ENCODE measurements around the gene SYNPR.

The SYNPR gene

DNA sequence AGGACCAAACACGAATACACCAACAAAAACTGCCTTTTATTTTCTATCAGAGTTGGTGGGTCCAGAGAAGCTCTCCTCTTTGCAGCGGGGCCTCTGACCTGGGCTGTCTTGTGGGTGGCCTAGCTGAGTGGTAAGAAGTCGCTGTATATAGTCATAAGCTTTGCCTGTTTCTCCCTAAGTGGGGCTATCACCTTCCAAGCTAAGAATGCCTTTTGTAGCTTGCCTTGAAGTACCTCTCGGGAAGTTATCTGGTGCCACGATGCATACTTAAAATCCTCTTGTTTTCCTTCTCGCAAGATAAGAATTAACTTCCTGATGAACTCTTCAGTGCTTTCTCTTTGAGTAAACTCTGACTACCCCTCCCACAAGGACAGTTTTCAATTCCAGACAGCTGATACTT, 178.8 kb downstream of the SYNPR start:
- Histone ChIP-seq H2BK120ac (ENCODE audit: low read depth, low read length) (no peak overlapping the region), H3K4ac (ENCODE audit: low read depth, low read length) (no peak overlapping the region), H3K36me3 (ENCODE audit: control insufficient read depth, insufficient read depth, low read length) (no peaks in the 10 kb centered on the region), H3K18ac (ENCODE audit: low read length) (no peak overlapping the region), H4K5ac (ENCODE audit: low read length) (no peak overlapping the region), H3K27ac (ENCODE audit: low read depth, low read length) (no peak overlapping the region), H3K23ac (ENCODE audit: low read length) (no peak overlapping the region), H2BK5ac (ENCODE audit: low read length) (no peak overlapping the region), H3K9ac (ENCODE audit: low read length) (no peak overlapping the region), H3K27me3 (ENCODE audit: insufficient read depth, low read length, poor library complexity) (no peaks in the 10 kb centered on the region), H2AK5ac (ENCODE audit: low read length) (no peak overlapping the region), H3K4me3 (ENCODE audit: low read length) (no peak overlapping the region), H3K79me1 (ENCODE audit: low read length) (no peaks in the 10 kb centered on the region), H3K79me2 (ENCODE audit: control insufficient read depth, insufficient read depth, low read length) (no peaks in the 10 kb centered on the region), H3K4me1 (ENCODE audit: control insufficient read depth, low read depth, low read length) (peaks cover 5% of the 10 kb centered on the region), H2BK15ac (replicated peaks; ENCODE audit: low read depth) (no peak overlapping the region), H3K56ac (ENCODE audit: low read length) (no peak overlapping the region), H3K4me2 (ENCODE audit: low read length) (no peak overlapping the region), H4K8ac (ENCODE audit: low read depth, low read length) (no peak overlapping the region)
- DNase-seq: peak; percentile 77
- WGBS (ENCODE audit: extremely low coverage, insufficient coverage, low lambda C conversion rate): no CpG with 5 or more reads among the region's 6 CpGs

DNA sequence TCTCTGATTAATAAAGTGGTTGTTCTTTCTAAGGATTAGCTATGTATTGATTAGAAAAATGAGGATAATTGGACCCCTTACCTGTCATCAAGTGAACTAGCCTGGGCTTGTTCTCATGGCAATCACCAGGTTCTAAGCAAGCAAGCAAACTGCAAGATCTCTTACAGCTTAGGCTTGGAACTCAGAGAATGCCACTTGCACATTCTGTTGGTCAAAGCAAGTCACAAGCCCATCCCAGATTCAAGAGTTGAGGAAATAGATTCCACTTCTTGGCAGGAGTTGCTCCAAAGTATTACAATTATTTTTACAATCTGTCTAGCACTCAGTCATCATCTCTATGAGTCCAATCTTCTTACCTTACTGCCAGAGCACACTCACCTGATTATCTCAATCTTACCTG, 180.3 kb downstream of the SYNPR start:
- Histone ChIP-seq H2BK5ac (ENCODE audit: low read length) (no peak overlapping the region), H3K36me3 (ENCODE audit: control insufficient read depth, insufficient read depth, low read length) (no peaks in the 10 kb centered on the region), H3K4ac (ENCODE audit: low read depth, low read length) (no peak overlapping the region), H3K23ac (ENCODE audit: low read length) (no peak overlapping the region), H2BK120ac (ENCODE audit: low read depth, low read length) (no peak overlapping the region), H2BK15ac (replicated peaks; ENCODE audit: low read depth) (no peak overlapping the region), H3K9ac (ENCODE audit: low read length) (no peak overlapping the region), H4K5ac (ENCODE audit: low read length) (no peak overlapping the region), H2AK5ac (ENCODE audit: low read length) (no peak overlapping the region), H4K8ac (ENCODE audit: low read depth, low read length) (no peak overlapping the region), H3K4me1 (ENCODE audit: control insufficient read depth, low read depth, low read length) (peaks cover 5% of the 10 kb centered on the region), H3K4me2 (ENCODE audit: low read length) (no peak overlapping the region), H3K79me1 (ENCODE audit: low read length) (no peaks in the 10 kb centered on the region), H3K4me3 (ENCODE audit: low read length) (no peak overlapping the region), H3K56ac (ENCODE audit: low read length) (no peak overlapping the region), H3K27ac (ENCODE audit: low read depth, low read length) (no peak overlapping the region), H3K18ac (ENCODE audit: low read length) (no peak overlapping the region), H3K79me2 (ENCODE audit: control insufficient read depth, insufficient read depth, low read length) (no peaks in the 10 kb centered on the region), H3K27me3 (ENCODE audit: insufficient read depth, low read length, poor library complexity) (no peaks in the 10 kb centered on the region)
- no peak for DNase-seq

DNA sequence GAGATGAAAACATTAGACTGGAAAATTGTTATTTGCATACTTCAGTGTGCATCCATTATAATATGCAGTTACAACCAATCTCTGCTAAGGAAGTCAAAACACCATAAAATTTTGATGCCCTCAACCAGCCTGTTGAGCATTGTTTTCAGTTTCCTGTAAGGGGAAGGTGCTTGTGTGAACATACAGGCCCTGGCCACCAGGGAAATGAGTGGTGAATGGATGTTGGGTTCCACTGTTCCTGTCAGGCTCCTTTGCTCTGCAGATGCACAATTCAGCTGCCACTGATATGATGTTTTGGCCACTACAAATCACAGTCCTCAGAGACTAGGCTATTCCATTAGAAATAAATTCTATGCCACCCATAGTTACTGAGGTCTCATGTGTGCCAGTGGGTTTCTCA, 184.6 kb downstream of the SYNPR start:
- no peaks in the 10 kb centered on the region for H3K36me3 ChIP-seq (ENCODE audit: control insufficient read depth, insufficient read depth, low read length)
- H3K4ac ChIP-seq (ENCODE audit: low read depth, low read length): no peak overlapping the region
- no peak overlapping the region for H4K5ac ChIP-seq (ENCODE audit: low read length)
- no peaks in the 10 kb centered on the region for H3K79me2 ChIP-seq (ENCODE audit: control insufficient read depth, insufficient read depth, low read length)
- H3K4me1 ChIP-seq (ENCODE audit: control insufficient read depth, low read depth, low read length): no peaks in the 10 kb centered on the region
- no peak overlapping the region for H2BK15ac ChIP-seq (replicated peaks; ENCODE audit: low read depth)
- no peak overlapping the region for H2BK5ac ChIP-seq (ENCODE audit: low read length)
- no peak overlapping the region for H4K8ac ChIP-seq (ENCODE audit: low read depth, low read length)
- H3K27me3 ChIP-seq (ENCODE audit: insufficient read depth, low read length, poor library complexity): no peaks in the 10 kb centered on the region
- no peak overlapping the region for H3K56ac ChIP-seq (ENCODE audit: low read length)
- H3K18ac ChIP-seq (ENCODE audit: low read length): no peak overlapping the region
- no peaks in the 10 kb centered on the region for H3K79me1 ChIP-seq (ENCODE audit: low read length)
- H3K23ac ChIP-seq (ENCODE audit: low read length): no peak overlapping the region
- H3K4me2 ChIP-seq (ENCODE audit: low read length): no peak overlapping the region
- no peak overlapping the region for H3K4me3 ChIP-seq (ENCODE audit: low read length)
- no peak overlapping the region for H3K9ac ChIP-seq (ENCODE audit: low read length)
- no peak overlapping the region for H3K27ac ChIP-seq (ENCODE audit: low read depth, low read length)
- H2AK5ac ChIP-seq (ENCODE audit: low read length): no peak overlapping the region
- H2BK120ac ChIP-seq (ENCODE audit: low read depth, low read length): no peak overlapping the region
- DNase-seq: peak; percentile 23

DNA sequence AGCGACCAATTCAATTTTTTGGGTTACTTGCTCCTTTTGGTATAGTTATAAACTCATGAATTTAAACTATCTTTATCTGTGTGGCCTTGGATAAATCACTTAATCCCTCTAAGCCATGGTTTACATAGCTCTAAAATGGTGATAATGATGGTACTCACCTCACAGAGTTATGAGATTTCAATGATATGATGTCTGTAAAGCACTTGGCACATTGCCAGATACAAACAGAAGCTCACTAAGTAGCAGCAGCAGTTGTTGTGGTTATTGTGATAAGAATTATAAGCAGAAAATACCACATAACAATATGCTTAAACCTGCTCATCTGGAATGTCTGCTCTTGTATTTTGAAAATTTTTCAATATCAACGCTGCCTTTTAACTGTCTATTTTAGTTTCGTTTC, 189.3 kb downstream of the SYNPR start:
- Histone ChIP-seq H3K27me3 (ENCODE audit: insufficient read depth, low read length, poor library complexity) (no peaks in the 10 kb centered on the region), H3K18ac (ENCODE audit: low read length) (no peak overlapping the region), H3K9ac (ENCODE audit: low read length) (no peak overlapping the region), H3K79me1 (ENCODE audit: low read length) (no peaks in the 10 kb centered on the region), H3K23ac (ENCODE audit: low read length) (no peak overlapping the region), H4K8ac (ENCODE audit: low read depth, low read length) (no peak overlapping the region), H3K4me2 (ENCODE audit: low read length) (no peak overlapping the region), H3K27ac (ENCODE audit: low read depth, low read length) (no peak overlapping the region), H2BK120ac (ENCODE audit: low read depth, low read length) (no peak overlapping the region), H2BK15ac (replicated peaks; ENCODE audit: low read depth) (no peak overlapping the region), H2BK5ac (ENCODE audit: low read length) (no peak overlapping the region), H2AK5ac (ENCODE audit: low read length) (no peak overlapping the region), H3K4me3 (ENCODE audit: low read length) (no peak overlapping the region), H3K79me2 (ENCODE audit: control insufficient read depth, insufficient read depth, low read length) (no peaks in the 10 kb centered on the region), H3K36me3 (ENCODE audit: control insufficient read depth, insufficient read depth, low read length) (no peaks in the 10 kb centered on the region), H3K4ac (ENCODE audit: low read depth, low read length) (no peak overlapping the region), H4K5ac (ENCODE audit: low read length) (no peak overlapping the region), H3K56ac (ENCODE audit: low read length) (no peak overlapping the region), H3K4me1 (ENCODE audit: control insufficient read depth, low read depth, low read length) (no peaks in the 10 kb centered on the region)
- DNase-seq: no peak
- WGBS (ENCODE audit: extremely low coverage, insufficient coverage, low lambda C conversion rate): no CpG with 5 or more reads among the region's 3 CpGs

DNA sequence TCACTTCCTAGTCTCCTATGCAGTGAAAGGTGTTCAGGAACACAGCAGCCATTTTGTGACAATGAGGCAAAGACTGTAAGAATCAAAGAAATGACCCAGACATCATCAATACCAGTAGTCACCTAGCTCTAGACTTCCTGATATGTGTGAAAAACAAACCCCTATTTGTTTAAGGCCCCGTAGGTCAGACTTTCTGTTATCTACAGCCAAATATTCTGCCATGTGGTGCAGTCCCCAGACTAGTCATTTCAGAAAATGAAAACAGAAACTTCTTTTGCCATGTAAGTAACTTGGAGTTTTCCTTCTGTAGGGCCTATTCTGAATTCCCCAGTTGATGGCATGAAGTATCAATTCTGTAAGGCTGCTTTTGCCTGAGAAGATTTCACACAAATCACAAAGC, 192.6 kb downstream of the SYNPR start:
- Histone ChIP-seq H4K5ac (ENCODE audit: low read length) (no peak overlapping the region), H4K8ac (ENCODE audit: low read depth, low read length) (no peak overlapping the region), H3K79me1 (ENCODE audit: low read length) (no peaks in the 10 kb centered on the region), H3K4me3 (ENCODE audit: low read length) (no peak overlapping the region), H3K79me2 (ENCODE audit: control insufficient read depth, insufficient read depth, low read length) (no peaks in the 10 kb centered on the region), H3K36me3 (ENCODE audit: control insufficient read depth, insufficient read depth, low read length) (no peaks in the 10 kb centered on the region), H2AK5ac (ENCODE audit: low read length) (no peak overlapping the region), H3K18ac (ENCODE audit: low read length) (no peak overlapping the region), H3K9ac (ENCODE audit: low read length) (no peak overlapping the region), H3K4ac (ENCODE audit: low read depth, low read length) (no peak overlapping the region), H3K56ac (ENCODE audit: low read length) (no peak overlapping the region), H2BK120ac (ENCODE audit: low read depth, low read length) (no peak overlapping the region), H2BK15ac (replicated peaks; ENCODE audit: low read depth) (no peak overlapping the region), H3K27me3 (ENCODE audit: insufficient read depth, low read length, poor library complexity) (no peaks in the 10 kb centered on the region), H2BK5ac (ENCODE audit: low read length) (no peak overlapping the region), H3K4me1 (ENCODE audit: control insufficient read depth, low read depth, low read length) (no peaks in the 10 kb centered on the region), H3K4me2 (ENCODE audit: low read length) (no peak overlapping the region), H3K23ac (ENCODE audit: low read length) (no peak overlapping the region), H3K27ac (ENCODE audit: low read depth, low read length) (no peak overlapping the region)
- no peak for DNase-seq
- no CpG with 5 or more reads among the region's 1 CpG for WGBS (ENCODE audit: extremely low coverage, insufficient coverage, low lambda C conversion rate)

DNA sequence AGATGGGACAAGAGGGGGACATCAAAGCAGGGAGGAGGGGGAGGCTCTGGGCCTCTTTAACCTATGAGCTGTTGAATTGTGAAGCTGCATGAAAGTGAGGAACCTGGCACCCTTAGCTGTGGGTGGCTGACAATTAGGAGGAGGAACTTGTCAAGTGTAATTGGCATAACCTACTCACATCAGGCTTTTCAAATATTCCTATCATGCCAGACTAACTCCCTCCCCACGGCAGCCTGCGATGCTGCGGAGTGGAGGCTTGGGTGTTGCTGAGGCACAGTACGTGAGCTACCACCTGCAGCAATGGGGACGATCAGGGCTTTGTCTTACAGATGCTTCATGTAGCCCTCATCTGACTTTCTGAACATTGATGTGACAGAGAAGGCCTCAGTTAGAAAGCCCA, 193.7 kb downstream of the SYNPR start:
- H3K4me3 ChIP-seq (ENCODE audit: low read length): no peak overlapping the region
- no peak overlapping the region for H4K5ac ChIP-seq (ENCODE audit: low read length)
- H3K4ac ChIP-seq (ENCODE audit: low read depth, low read length): no peak overlapping the region
- no peak overlapping the region for H3K27ac ChIP-seq (ENCODE audit: low read depth, low read length)
- WGBS (ENCODE audit: extremely low coverage, insufficient coverage, low lambda C conversion rate): no CpG with 5 or more reads among the region's 5 CpGs
- no peak overlapping the region for H3K4me2 ChIP-seq (ENCODE audit: low read length)
- H3K9ac ChIP-seq (ENCODE audit: low read length): no peak overlapping the region
- H2BK120ac ChIP-seq (ENCODE audit: low read depth, low read length): no peak overlapping the region
- H3K56ac ChIP-seq (ENCODE audit: low read length): no peak overlapping the region
- H3K79me2 ChIP-seq (ENCODE audit: control insufficient read depth, insufficient read depth, low read length): no peaks in the 10 kb centered on the region
- DNase-seq: no peak
- no peak overlapping the region for H2BK5ac ChIP-seq (ENCODE audit: low read length)
- no peak overlapping the region for H4K8ac ChIP-seq (ENCODE audit: low read depth, low read length)
- H3K23ac ChIP-seq (ENCODE audit: low read length): no peak overlapping the region
- no peak overlapping the region for H2AK5ac ChIP-seq (ENCODE audit: low read length)
- H3K36me3 ChIP-seq (ENCODE audit: control insufficient read depth, insufficient read depth, low read length): no peaks in the 10 kb centered on the region
- H3K4me1 ChIP-seq (ENCODE audit: control insufficient read depth, low read depth, low read length): no peaks in the 10 kb centered on the region
- H3K27me3 ChIP-seq (ENCODE audit: insufficient read depth, low read length, poor library complexity): no peaks in the 10 kb centered on the region
- no peaks in the 10 kb centered on the region for H3K79me1 ChIP-seq (ENCODE audit: low read length)
- no peak overlapping the region for H2BK15ac ChIP-seq (replicated peaks; ENCODE audit: low read depth)
- no peak overlapping the region for H3K18ac ChIP-seq (ENCODE audit: low read length)
